ENCODE data around the gene SLC25A53. TPM values are rescaled to one million over a fixed set of nuclear protein-coding genes. Genes with fewer than 3 reads are reported as not detected.
A peak's percentile ranks its signal among the peaks of the same experiment; 100 is the strongest.
"Not testable (repeated sequence)": the region's sequence is repeated elsewhere in the genome, so short reads cannot be mapped to it uniquely, and the experiment has no call there.

Gene SLC25A53
- total RNA-seq, 1 donor from 2014 or later: 15.6 TPM

GRCh38 chrX:104085477-104085876, 71.3 kb downstream of the SLC25A53 start:
- no peak for ATAC-seq
- intact Hi-C loops (cut with DNase I): no loop called here
- DNase-seq (ENCODE audit: low spot score): no peak

DNA sequence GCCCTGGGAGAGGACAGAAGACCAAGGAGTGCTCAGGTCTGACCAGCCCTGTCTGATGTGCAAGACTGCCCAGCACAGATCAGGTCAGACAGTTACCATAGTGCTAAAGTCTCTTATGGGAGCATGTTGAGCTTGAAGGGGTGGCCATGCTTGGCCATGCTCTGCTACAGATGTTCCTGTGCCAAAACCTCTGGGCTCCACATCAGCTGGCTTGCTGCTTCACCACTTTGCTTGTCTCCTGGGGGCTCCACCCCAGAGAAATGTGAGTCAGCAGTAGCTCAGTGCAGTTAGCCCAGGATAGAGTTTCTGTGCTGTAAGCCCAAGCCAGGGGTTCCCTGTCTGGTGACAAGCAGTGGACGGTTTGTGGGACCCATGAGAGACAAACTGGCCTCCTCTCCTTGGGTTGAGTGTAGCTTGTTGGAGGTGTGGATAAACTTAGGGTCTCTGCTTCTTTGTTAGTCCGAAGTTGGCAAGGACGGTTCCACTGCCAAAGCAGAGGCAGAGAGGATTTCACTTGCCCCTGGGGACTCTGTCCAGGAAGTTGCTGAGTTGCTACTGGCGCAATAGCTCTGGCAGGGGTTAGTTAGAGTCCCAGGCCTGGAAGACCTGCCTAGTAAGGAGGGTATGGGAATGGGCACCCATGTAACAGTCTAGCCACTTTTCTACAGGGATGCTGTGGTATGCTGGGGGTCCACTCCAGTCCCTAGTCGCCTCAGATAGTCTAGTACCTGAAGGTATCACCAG, 72.1 kb downstream of the SLC25A53 start:
- intact Hi-C loops (cut with DNase I): no loop called here
- DNase-seq (ENCODE audit: low spot score) (no peak), ATAC-seq (no peak)

DNA sequence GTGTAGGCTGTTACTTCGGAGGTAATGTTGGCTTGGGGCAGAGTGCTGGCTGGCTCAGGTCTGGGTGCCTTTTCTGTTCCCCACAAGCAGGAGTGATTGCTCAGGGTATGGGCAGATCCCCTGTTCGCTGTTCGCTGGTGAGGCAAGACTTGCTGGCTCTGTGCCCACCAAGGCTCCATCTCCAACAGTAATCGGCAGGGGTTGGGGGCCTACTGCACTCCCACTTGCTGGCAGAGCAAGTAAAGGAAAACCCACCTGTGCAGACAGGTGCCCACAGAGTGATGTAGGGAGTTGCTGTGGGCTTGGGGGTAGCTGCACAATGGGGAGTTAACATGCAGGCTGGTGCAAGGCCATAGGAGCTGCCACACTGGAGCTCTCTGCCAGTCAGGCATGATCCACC, 72.7 kb downstream of the SLC25A53 start:
- DNase-seq (ENCODE audit: low spot score) (no peak), ATAC-seq (no peak)
- intact Hi-C loops (cut with DNase I): no loop called here

- ATAC-seq; intact Hi-C loops (cut with DNase I); DNase-seq (ENCODE audit: low spot score): not testable (repeated sequence)
Observed at GRCh38 chrX:104077854-104078253, 79.0 kb downstream of the SLC25A53 start.

DNA sequence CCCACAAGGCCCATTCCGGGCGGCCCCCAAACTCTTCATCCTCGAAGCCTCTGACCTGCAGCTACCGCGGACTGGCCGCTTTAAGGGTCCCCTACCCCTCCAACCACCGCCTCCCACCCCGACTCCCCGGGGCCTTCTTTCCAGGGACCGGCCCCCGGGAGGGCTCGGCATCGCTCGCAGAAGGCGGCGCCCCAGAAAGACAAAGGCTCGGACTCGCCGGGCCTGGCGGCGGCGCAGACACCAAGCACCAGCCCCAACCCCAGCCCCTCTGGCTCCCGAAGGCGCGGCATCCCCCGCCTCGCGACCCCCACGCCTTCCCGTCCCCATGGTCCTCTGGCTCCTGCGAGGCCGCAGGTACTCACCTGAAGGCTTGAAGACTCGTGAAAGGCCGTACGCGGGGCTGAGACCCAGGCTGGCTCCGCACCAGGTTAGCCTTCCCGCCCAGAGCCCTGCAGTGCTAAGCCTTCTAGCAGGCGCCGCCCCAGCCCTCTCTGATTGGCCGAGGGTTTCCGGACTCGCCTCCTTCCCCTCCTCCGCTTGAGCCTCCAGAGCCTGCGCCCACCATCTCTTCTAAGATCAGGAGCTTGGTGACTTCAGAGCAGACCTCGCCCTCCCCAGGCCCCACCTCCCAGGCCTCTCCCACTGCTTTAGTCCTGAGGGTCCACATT, 80.9 kb downstream of the SLC25A53 start, which contains the start of gene TMSB15C:
Gene TMSB15C (minus strand): TSS at position 459 of the 668 bp plus-strand sequence.
- DNase-seq (ENCODE audit: low spot score); intact Hi-C loops (cut with DNase I): not testable (repeated sequence)
- peak; percentile 97 for ATAC-seq

DNA sequence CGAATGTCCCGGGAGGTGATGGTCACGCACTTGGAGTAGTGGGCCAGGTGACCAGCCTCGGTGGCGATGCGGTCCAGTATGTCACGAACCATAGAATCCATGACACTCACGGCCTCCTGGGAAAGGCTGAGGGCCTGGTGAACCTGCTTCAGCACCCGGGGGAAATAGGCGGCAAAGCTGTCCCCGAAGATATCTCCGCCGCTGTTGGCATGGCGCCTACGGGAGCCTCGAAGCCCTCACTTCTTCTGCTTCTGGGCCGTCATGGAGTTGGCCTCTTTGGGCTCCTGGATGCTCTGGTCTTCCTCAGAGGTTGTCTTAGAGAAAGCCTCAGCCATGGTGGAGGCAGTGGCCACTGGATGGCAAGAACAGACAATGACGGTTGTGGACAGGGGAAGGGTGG, 94.2 kb downstream of the SLC25A53 start:
- intact Hi-C loops (cut with DNase I); ATAC-seq; DNase-seq (ENCODE audit: low spot score): not testable (repeated sequence)

GRCh38 chrX:104054956-104055355, 101.9 kb downstream of the SLC25A53 start:
- ATAC-seq; DNase-seq (ENCODE audit: low spot score); intact Hi-C loops (cut with DNase I): not testable (repeated sequence)

Other genes starting within 250 kb of the SLC25A53 start
- gene TMSB15B, start 194.4 kb downstream of the SLC25A53 start, total RNA-seq: 5.1 TPM
- not detected for gene H2BW1, start 143.3 kb downstream of the SLC25A53 start, total RNA-seq
- not detected for gene H2BW2, start 117.1 kb downstream of the SLC25A53 start, total RNA-seq
- gene TMSB15C, start 80.8 kb downstream of the SLC25A53 start, total RNA-seq: 2.4 TPM
- gene ZCCHC18, start 44.5 kb downstream of the SLC25A53 start, total RNA-seq: 1.5 TPM
- 23.4 TPM for gene FAM199X, start 9.4 kb upstream of the SLC25A53 start, total RNA-seq
- gene ESX1, start 97.9 kb upstream of the SLC25A53 start, total RNA-seq: not detected

All from sciatic nerve (tissue), 2 donors.